AG10803 (cell line): Measurements from ENCODE around the gene ALG1L2.
A peak's percentile ranks its signal among the peaks of the same experiment; 100 is the strongest.
"Not testable (repeated sequence)": the region's sequence is repeated elsewhere in the genome, so short reads cannot be mapped to it uniquely, and the experiment has no call there.

Experiments used
- DNase-seq: peaks from one replicate; pipeline ENCODE4 v3.0.0; 2010; ENCODE audit warnings: low read depth
- H3K4me3 ChIP-seq: 2 replicates; pipeline ENCODE4 v1.5.1; 2011; ENCODE audit warnings: mild to moderate bottlenecking, low read length, control low read depth
- TF ChIP-seq, protein P1 (sequence below): conservative IDR thresholded peaks from 2 replicates; pipeline ENCODE4 v1.5.1; 2011; ENCODE audit warnings: mild to moderate bottlenecking, low read length, control low read depth, inconsistent platforms

Gene ALG1L2

DNA sequence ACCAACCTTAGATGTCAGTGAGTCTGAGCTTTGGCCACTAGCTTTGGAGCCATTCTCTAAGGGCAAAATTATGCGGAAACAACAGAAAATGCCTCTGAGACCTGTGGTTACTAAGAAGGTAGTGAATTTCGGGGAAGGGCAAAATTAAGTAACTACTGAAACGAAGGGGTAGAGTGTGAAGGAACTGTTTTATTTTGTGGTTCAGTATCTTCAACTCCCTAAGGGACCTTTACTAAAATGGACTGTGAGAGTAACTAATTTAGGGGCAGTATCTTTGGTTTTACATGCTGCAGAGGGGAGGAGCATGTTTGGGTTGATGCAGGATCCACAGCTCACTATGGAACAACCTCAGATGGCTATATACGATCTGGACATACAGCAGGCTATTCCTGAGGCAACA is 8.0 kb upstream of the ALG1L2 start:
- no peak for DNase-seq
- TF ChIP-seq, protein P1, sequence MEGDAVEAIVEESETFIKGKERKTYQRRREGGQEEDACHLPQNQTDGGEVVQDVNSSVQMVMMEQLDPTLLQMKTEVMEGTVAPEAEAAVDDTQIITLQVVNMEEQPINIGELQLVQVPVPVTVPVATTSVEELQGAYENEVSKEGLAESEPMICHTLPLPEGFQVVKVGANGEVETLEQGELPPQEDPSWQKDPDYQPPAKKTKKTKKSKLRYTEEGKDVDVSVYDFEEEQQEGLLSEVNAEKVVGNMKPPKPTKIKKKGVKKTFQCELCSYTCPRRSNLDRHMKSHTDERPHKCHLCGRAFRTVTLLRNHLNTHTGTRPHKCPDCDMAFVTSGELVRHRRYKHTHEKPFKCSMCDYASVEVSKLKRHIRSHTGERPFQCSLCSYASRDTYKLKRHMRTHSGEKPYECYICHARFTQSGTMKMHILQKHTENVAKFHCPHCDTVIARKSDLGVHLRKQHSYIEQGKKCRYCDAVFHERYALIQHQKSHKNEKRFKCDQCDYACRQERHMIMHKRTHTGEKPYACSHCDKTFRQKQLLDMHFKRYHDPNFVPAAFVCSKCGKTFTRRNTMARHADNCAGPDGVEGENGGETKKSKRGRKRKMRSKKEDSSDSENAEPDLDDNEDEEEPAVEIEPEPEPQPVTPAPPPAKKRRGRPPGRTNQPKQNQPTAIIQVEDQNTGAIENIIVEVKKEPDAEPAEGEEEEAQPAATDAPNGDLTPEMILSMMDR: no peak
- H3K4me3 ChIP-seq: no peak overlapping the region

DNA sequence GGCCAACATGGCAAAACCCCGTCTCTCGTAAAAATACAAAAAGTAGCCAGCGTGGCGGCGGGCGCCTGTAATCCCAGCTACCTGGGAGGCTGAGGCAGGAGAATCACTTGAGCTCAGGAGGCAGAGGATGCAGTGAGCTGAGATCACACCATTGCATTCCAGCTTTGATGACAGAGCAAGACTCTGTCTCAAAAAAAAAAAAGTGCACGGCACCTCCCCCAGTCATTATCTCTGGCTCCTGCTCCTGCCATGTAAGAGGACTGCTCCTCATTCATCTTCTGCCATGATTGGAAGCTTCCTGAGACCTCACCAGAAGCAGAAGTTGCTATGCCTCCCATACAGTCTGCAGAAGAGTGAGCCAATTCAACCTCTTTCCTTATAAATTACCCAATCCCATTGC is 4.0 kb upstream of the ALG1L2 start:
- TF ChIP-seq, protein P1: no peak
- DNase-seq: no peak
- H3K4me3 ChIP-seq: no peak overlapping the region

DNA sequence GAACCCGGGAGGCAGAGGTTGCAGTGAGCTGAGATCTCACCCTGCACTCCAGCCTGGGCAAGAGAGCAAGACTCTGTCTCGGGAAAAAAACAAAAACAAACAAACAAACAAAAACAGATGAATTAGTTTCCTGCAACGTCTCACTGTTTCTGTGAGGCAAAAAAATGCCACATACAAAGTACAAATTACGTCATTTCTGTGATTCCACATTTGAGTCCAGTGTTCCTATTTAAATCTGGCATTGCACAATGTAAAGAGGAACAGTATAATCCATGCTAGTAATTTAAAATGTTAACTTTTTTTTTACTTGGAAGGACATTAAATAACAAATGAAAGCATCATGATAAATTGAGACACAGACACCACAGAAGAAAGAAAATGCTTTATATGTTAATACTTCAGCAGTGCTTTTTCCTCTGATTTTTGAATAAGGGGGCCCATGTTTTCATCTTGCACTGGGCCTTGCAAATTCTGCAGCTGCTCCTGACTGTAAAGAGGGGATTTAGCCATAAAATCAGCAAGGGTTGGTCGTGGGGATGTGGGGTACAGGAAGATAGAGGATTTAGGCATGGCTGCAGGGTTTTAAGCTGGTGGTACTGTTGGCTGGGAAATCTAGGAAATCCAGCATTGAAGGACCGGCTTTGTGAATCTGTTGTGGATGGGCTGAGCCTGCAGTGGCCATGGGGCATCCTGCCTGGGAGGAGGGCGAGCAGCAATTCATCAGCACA is 1.9 kb downstream of the ALG1L2 start:
- not testable (repeated sequence) for H3K4me3 ChIP-seq, DNase-seq

DNA sequence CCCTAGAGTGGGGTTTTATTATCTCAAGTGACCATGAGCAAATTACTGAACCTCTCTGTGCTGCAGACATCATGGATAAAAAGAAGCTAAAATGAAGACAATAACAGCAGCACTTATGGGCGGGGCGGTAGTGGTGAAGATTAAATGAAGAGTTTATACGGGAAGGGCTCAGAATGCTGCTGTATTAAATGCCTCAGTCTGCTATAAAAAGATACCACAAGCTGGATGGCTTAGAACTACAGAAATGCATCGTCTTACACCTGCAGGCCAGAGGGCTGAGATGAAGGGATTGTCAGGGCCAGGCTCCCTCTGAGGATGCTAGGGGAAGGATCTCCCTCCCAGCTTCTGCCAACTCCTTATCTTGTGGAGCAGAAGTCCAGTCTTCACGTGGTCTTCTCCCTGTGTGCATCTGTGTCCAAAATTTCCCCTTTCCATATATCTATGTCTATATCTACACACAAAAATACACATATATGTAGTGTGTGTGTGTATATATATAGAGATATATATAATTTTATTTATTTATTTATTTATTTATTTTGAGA is 2.9 kb downstream of the ALG1L2 start:
- DNase-seq: no peak
- TF ChIP-seq, protein P1: no peak
- H3K4me3 ChIP-seq: no peak overlapping the region

DNA sequence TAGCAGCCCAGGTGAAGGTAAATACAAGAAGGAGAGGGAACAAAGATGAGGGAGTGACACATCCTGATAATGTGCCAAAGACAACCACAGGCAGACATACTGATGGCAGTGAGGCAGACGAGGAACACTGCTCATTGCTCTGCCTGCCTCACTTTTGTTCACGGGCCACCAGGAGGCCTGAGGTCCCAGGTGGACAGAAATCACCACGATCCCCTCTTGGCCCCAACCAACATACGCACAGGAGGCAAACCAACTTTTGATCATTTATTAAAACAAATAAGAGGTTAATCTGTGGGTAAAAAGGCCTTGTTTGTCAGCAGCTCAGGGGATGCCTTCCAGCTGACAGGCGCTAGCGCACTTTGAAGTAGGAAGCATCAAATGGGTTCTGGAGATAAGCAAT is 4.2 kb downstream of the ALG1L2 start:
- H3K4me3 ChIP-seq: no peak overlapping the region
- TF ChIP-seq, protein P1: no peak
- DNase-seq: no peak

DNA sequence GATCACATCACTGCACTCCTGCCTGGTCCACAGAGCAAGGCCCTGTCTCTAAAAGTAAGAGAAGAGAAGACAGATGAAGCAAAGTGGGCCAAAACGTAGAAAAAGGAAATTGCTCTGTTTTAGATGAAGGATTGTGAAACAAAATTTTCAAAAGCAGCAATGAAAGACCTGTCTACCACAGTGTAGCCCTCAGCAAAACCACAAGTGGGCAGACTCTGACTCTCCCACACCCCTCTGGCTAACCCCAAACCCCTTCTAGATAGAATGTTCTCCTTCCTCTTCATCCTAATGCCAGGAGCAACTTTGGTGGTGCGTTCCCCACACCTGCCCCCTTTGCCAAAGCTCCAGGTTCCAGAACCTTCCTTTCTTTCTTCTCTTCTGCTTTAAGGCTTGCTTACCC is 5.0 kb downstream of the ALG1L2 start:
- DNase-seq, H3K4me3 ChIP-seq: not testable (repeated sequence)

DNA sequence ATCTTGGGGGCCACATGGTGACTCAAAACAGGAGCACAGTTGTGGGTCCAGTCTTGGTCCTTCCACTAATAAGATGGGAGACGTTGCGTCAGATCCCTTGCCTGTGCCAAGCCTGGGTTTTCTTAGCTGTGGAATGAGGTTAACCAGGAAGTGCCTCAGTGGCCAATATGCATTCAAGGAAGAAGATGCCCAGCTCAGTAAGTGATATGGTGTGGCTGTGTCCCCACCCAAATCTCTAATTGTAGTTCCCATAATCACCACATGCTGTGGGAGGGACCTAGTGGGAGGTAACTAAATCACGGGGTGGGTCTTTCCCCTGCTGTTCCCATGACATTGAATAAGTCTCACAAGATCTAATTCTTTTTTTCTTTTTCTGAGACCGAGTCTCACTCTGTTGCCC is 6.4 kb downstream of the ALG1L2 start:
- TF ChIP-seq, protein P1: no peak
- no peak overlapping the region for H3K4me3 ChIP-seq
- peak; percentile 12 for DNase-seq

DNA sequence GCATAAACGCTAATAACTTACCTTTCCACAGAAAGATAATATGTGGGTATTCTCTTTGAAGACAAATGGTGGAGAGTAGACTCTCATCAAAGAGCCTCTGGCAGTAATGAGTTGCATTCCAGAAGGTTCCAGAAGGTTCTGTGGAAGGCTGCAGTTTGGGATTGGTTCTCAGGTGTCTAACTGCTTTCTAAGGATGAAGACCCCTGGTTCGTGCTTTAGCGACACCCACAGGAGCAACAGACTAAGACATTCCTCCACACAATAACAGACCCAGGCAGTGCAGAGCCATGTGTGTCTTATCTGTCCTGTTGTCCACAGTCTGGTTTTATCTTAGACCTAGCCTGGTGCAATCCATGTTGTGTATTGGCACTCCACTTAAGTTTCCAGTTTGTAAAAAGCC is 9.1 kb downstream of the ALG1L2 start:
- H3K4me3 ChIP-seq, DNase-seq: not testable (repeated sequence)

DNA sequence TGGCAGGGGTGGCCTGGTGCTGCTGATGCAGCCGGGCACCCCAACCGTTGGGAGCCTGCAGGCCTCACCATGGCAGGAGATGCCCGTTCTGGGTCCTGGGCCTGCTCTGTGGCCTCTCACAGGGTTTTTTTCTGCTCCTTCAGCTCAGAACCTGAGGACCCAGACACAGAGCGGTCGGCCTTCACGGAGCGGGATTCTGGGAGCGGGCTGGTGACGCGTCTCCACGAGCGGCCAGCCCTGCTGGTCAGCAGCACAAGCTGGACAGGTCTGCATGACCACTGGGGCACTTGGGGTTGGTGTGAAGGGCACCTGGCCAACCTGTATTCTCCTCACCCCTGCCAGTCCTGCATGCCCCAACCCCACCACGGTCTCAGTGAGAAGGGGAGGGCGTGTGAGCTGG is 10.3 kb downstream of the ALG1L2 start:
- no peak for DNase-seq
- TF ChIP-seq, protein P1: no peak

More for the DNA sequence above, 10.3 kb downstream of the ALG1L2 start:
- no peak overlapping the region for H3K4me3 ChIP-seq
